T-helper 2 cell treated with Interferon-gamma antibody and Interleukin-4, amounts not matched to agents 5 μg/mL and 100 μg/mL, for 36 hours (primary cell): ENCODE data around the gene IL23A.
A peak's percentile ranks its signal among the peaks of the same experiment; 100 is the strongest.
"Not testable (repeated sequence)": the region's sequence is repeated elsewhere in the genome, so short reads cannot be mapped to it uniquely, and the experiment has no call there.

Experiments used
- DNase-seq: peaks from one replicate; pipeline ENCODE4 v3.0.0; 2021; ENCODE audit warnings: low spot score
- H3K27ac Mint-ChIP-seq: one replicate; pipeline ENCODE4 v1.8.0; 2021; ENCODE audit warnings: mild to moderate bottlenecking, mixed read lengths
- H3K27me3 Mint-ChIP-seq: one replicate; pipeline ENCODE4 v1.8.0; 2021; ENCODE audit warnings: low read depth, mixed read lengths
- H3K36me3 Mint-ChIP-seq: one replicate; pipeline ENCODE4 v1.8.0; 2021; ENCODE audit warnings: low read depth, mixed read lengths
- H3K4me1 Mint-ChIP-seq: one replicate; pipeline ENCODE4 v1.8.0; 2021; ENCODE audit warnings: low read depth, mixed read lengths
- H3K4me3 Mint-ChIP-seq: one replicate; pipeline ENCODE4 v1.8.0; 2022; ENCODE audit warnings: mild to moderate bottlenecking, moderate library complexity, mixed read lengths
- H3K9me3 Mint-ChIP-seq: one replicate; pipeline ENCODE4 v1.8.0; 2021; ENCODE audit warnings: mixed read lengths

The IL23A gene

GRCh38 chr12:56334490-56334793, 4.2 kb upstream of the IL23A start:
- peaks cover 8% of the 10 kb centered on the region for H3K36me3 Mint-ChIP-seq
- H3K27me3 Mint-ChIP-seq = no peaks in the 10 kb centered on the region
- H3K27ac Mint-ChIP-seq = peak overlapping the region; percentile 99
- H3K9me3 Mint-ChIP-seq = no peaks in the 10 kb centered on the region
- H3K4me1 Mint-ChIP-seq = peaks cover 34% of the 10 kb centered on the region
- DNase-seq = no peak
- peak overlapping the region; percentile 92 for H3K4me3 Mint-ChIP-seq

GRCh38 chr12:56335527-56335926, 3.2 kb upstream of the IL23A start:
- not testable (repeated sequence) for DNase-seq, H3K36me3 Mint-ChIP-seq, H3K4me3 Mint-ChIP-seq, H3K27me3 Mint-ChIP-seq, H3K27ac Mint-ChIP-seq, H3K9me3 Mint-ChIP-seq
- peaks cover 41% of the 10 kb centered on the region for H3K4me1 Mint-ChIP-seq

GRCh38 chr12:56336361-56337167, 2.1 kb upstream of the IL23A start:
- H3K4me3 Mint-ChIP-seq = peak overlapping the region; percentile 26
- no peak for DNase-seq
- H3K27ac Mint-ChIP-seq = peak overlapping the region; percentile 68
- H3K27me3 Mint-ChIP-seq = no peaks in the 10 kb centered on the region
- peaks cover 39% of the 10 kb centered on the region for H3K4me1 Mint-ChIP-seq
- peaks cover 11% of the 10 kb centered on the region for H3K36me3 Mint-ChIP-seq
- no peaks in the 10 kb centered on the region for H3K9me3 Mint-ChIP-seq

GRCh38 chr12:56337753-56338251, 882 bp upstream of the IL23A start:
- DNase-seq = no peak
- no peaks in the 10 kb centered on the region for H3K27me3 Mint-ChIP-seq
- peak overlapping the region; percentile 63 for H3K4me3 Mint-ChIP-seq

GRCh38 chr12:56339158-56339422, 406 bp downstream of the IL23A start:
- DNase-seq = no peak
- Mint-ChIP-seq H3K4me1 (peaks cover 32% of the 10 kb centered on the region), H3K27ac (peak overlapping the region; percentile 98), H3K9me3 (no peaks in the 10 kb centered on the region), H3K36me3 (peaks cover 21% of the 10 kb centered on the region), H3K27me3 (no peaks in the 10 kb centered on the region), H3K4me3 (peak overlapping the region; percentile 85)

More at GRCh38 chr12:56337753-56338251, 882 bp upstream of the IL23A start:
- peak overlapping the region; percentile 98 for H3K27ac Mint-ChIP-seq
- peaks cover 9% of the 10 kb centered on the region for H3K36me3 Mint-ChIP-seq
- H3K9me3 Mint-ChIP-seq = no peaks in the 10 kb centered on the region
- H3K4me1 Mint-ChIP-seq = peaks cover 35% of the 10 kb centered on the region

GRCh38 chr12:56341616-56342015, 2.9 kb downstream of the IL23A start:
- no peak for DNase-seq
- Mint-ChIP-seq H3K27me3 (no peaks in the 10 kb centered on the region), H3K4me1 (peaks cover 26% of the 10 kb centered on the region), H3K4me3 (no peak overlapping the region), H3K9me3 (no peaks in the 10 kb centered on the region), H3K36me3 (peaks cover 35% of the 10 kb centered on the region), H3K27ac (no peak overlapping the region)

- Mint-ChIP-seq H3K36me3 (peaks cover 39% of the 10 kb centered on the region), H3K4me1 (peaks cover 22% of the 10 kb centered on the region)
- H3K4me3 Mint-ChIP-seq, H3K27ac Mint-ChIP-seq, H3K27me3 Mint-ChIP-seq, H3K9me3 Mint-ChIP-seq, DNase-seq: not testable (repeated sequence)
Measured at GRCh38 chr12:56342290-56342689, 3.6 kb downstream of the IL23A start.

GRCh38 chr12:56346675-56347074, 8.0 kb downstream of the IL23A start:
- Mint-ChIP-seq H3K36me3 (peaks cover 63% of the 10 kb centered on the region), H3K27me3 (no peaks in the 10 kb centered on the region), H3K9me3 (no peaks in the 10 kb centered on the region), H3K4me1 (no peaks in the 10 kb centered on the region), H3K27ac (no peak overlapping the region), H3K4me3 (no peak overlapping the region)
- no peak for DNase-seq

GRCh38 chr12:56347255-56347654, 8.6 kb downstream of the IL23A start:
- H3K4me1 Mint-ChIP-seq, H3K27ac Mint-ChIP-seq, H3K27me3 Mint-ChIP-seq, H3K4me3 Mint-ChIP-seq, DNase-seq, H3K9me3 Mint-ChIP-seq: not testable (repeated sequence)
- peaks cover 63% of the 10 kb centered on the region for H3K36me3 Mint-ChIP-seq

GRCh38 chr12:56348776-56349175, 10.1 kb downstream of the IL23A start:
- Mint-ChIP-seq H3K4me3 (no peak overlapping the region), H3K9me3 (no peaks in the 10 kb centered on the region), H3K4me1 (no peaks in the 10 kb centered on the region), H3K27ac (no peak overlapping the region), H3K27me3 (no peaks in the 10 kb centered on the region), H3K36me3 (peaks cover 58% of the 10 kb centered on the region)
- no peak for DNase-seq

GRCh38 chr12:56350662-56351061, 12.0 kb downstream of the IL23A start:
- no peak overlapping the region for H3K4me3 Mint-ChIP-seq
- H3K4me1 Mint-ChIP-seq = no peaks in the 10 kb centered on the region
- peaks cover 63% of the 10 kb centered on the region for H3K36me3 Mint-ChIP-seq
- H3K27me3 Mint-ChIP-seq = no peaks in the 10 kb centered on the region
- DNase-seq = no peak
- H3K27ac Mint-ChIP-seq = no peak overlapping the region
- H3K9me3 Mint-ChIP-seq = no peaks in the 10 kb centered on the region

GRCh38 chr12:56351325-56351724, 12.6 kb downstream of the IL23A start:
- no peak overlapping the region for H3K4me3 Mint-ChIP-seq
- no peak overlapping the region for H3K27ac Mint-ChIP-seq
- H3K36me3 Mint-ChIP-seq = peaks cover 63% of the 10 kb centered on the region
- H3K27me3 Mint-ChIP-seq = no peaks in the 10 kb centered on the region
- no peak for DNase-seq
- no peaks in the 10 kb centered on the region for H3K9me3 Mint-ChIP-seq
- peaks cover 3% of the 10 kb centered on the region for H3K4me1 Mint-ChIP-seq

- Mint-ChIP-seq H3K27me3 (no peaks in the 10 kb centered on the region), H3K4me3 (peak overlapping the region; percentile 96), H3K4me1 (peaks cover 25% of the 10 kb centered on the region), H3K27ac (peak overlapping the region; percentile 97), H3K36me3 (peaks cover 26% of the 10 kb centered on the region), H3K9me3 (no peaks in the 10 kb centered on the region)
- DNase-seq = no peak
Measured at GRCh38 chr12:56358836-56359532, 20.3 kb downstream of the IL23A start.

- peak within 1 kb of the TSS; percentile 97 for H3K27ac Mint-ChIP-seq
- H3K4me1 Mint-ChIP-seq = peaks cover 25% of the 10 kb centered on the region
Measured at GRCh38 chr12:56359851-56360767, 21.4 kb downstream of the IL23A start, which contains the start of gene STAT2. Gene STAT2 (minus strand): TSS chr12:56360107. CDS start chr12:56356571, 3,536 bp downstream.

More at GRCh38 chr12:56359851-56360767, 21.4 kb downstream of the IL23A start, which contains the start of gene STAT2:
- H3K9me3 Mint-ChIP-seq = no peaks in the 10 kb centered on the region
- H3K27me3 Mint-ChIP-seq = no peaks in the 10 kb centered on the region
- peak within 1 kb of the TSS; percentile 96 for H3K4me3 Mint-ChIP-seq
- H3K36me3 Mint-ChIP-seq = peaks cover 16% of the 10 kb centered on the region
- peak; percentile 100 for DNase-seq
